Lung (tissue), 12 donors: ENCODE measurements around the gene FRY. TPM values are rescaled to one million over a fixed set of nuclear protein-coding genes. Genes with fewer than 3 reads are reported as not detected.

ENCODE experiments used
- ATAC-seq: fragments of 200-7000 bp; cut with Tn5 transposase; one replicate; pipeline ENCODE4 v1.9.1; 2020; ENCODE audit warnings: moderate number of reproducible peaks; ENCODE audit not compliant: insufficient read depth, low FRiP score
- DNase-seq, 3 donors: peaks; one replicate each; pipeline ENCODE4 v3.0.0-alpha.2; 2013 to 2017
- H3K27ac ChIP-seq, 2 donors: one replicate each; pipeline ENCODE4 v1.5.1; 2013; ENCODE audit warnings: mild to moderate bottlenecking in 2 of 2, moderate library complexity in 2 of 2, control low read depth in 1 of 2, inconsistent platforms in 1 of 2, low read depth in 1 of 2, low read length in 1 of 2
- H3K27me3 ChIP-seq, 3 donors: one replicate each; pipeline ENCODE4 v1.5.1; 2013; ENCODE audit warnings: low read length in 2 of 3; ENCODE audit not compliant: control insufficient read depth in 3 of 3, insufficient read depth in 3 of 3
- H3K36me3 ChIP-seq, 4 donors: one replicate each; pipeline ENCODE4 v1.5.1; 2013; ENCODE audit warnings: low read length in 4 of 4, mild to moderate bottlenecking in 1 of 4, moderate library complexity in 1 of 4; ENCODE audit not compliant: control insufficient read depth in 4 of 4, insufficient read depth in 4 of 4
- H3K4me1 ChIP-seq, 5 donors: one replicate each; pipeline ENCODE4 v1.5.1; 2013; ENCODE audit warnings: low read length in 5 of 5, mild to moderate bottlenecking in 2 of 5, moderate library complexity in 1 of 5; ENCODE audit not compliant: control insufficient read depth in 5 of 5, insufficient read depth in 5 of 5
- H3K4me3 ChIP-seq: one replicate; pipeline ENCODE4 v1.5.1; 2013; ENCODE audit warnings: mild to moderate bottlenecking, control low read depth, moderate library complexity
- H3K9ac ChIP-seq, 2 donors: one replicate each; pipeline ENCODE4 v1.5.1; 2013; ENCODE audit warnings: low read length in 2 of 2, control low read depth in 1 of 2; ENCODE audit not compliant: insufficient read depth in 1 of 2
- H3K9me3 ChIP-seq, 4 donors: one replicate each; pipeline ENCODE4 v1.5.1; 2013; ENCODE audit warnings: low read length in 3 of 4, mild to moderate bottlenecking in 1 of 4, moderate library complexity in 1 of 4; ENCODE audit not compliant: control insufficient read depth in 4 of 4, insufficient read depth in 3 of 4
- CTCF ChIP-seq: IDR thresholded peaks from 2 replicates; pipeline ENCODE4 v1.5.1; 2012; ENCODE audit warnings: mild to moderate bottlenecking; ENCODE audit errors: control extremely low read depth, extremely low read depth
- WGBS, 2 donors: extraction: QIAGEN DNeasy Blood & Tissue Kit; methylation state at CpG; one replicate each; pipeline ENCODE4 v1.1.7; 2013; 5-methylcytosine and 5-hydroxymethylcytosine counted together
- polyA plus RNA-seq, 2 donors: library from polyadenylated mRNA; stranded (reverse); fragments of 200-250 nt; gene quantifications; one replicate each; pipeline ENCODE4 v1.2.1, GENCODE V29; 2013
- total RNA-seq, 2 donors: library from RNA; depleted of rRNA in 1 of 2; stranded (reverse); fragments of >200 nt in 1 of 2; gene quantifications; one replicate each; pipeline ENCODE4 v1.2.1, GENCODE V29; 2014 to 2021
- donor health status: control.
- donor health status: control.
- donor health status: Bipolar disorder and iron deficiency.
- donor health status: healthy.
- donor health status: DM: yes; HTN: yes; CAD: no.

Gene FRY
- total and polyA plus RNA-seq, 4 donors: 7.4 to 79.6 (median 43.9) TPM

DNA sequence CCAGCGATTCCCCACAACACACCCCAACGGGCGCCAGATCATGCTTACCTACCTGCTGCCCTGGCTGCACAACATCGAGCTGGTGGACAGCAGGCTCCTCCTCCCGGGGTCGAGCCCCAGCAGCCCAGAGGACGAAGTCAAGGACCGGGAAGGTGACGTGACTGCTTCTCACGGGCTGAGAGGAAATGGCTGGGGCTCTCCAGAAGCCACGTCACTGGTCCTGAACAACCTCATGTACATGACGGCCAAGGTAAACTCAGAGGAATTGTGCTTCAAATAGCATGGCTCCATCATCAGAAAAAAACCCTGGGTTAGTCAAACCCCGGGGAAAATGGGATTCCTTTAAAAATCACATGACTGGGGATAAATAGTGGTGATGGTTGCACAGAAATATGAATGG lies 177.3 kb downstream of the FRY start:
- no peak for TF ChIP-seq CTCF
- Histone ChIP-seq H3K36me3 (peaks cover 0 to 10% (median 1%) of the 10 kb centered on the region in 4 donors), H3K9ac (no peak overlapping the region), H3K4me3 (no peak overlapping the region), H3K9me3 (peaks cover 0 to 2% (median 0%) of the 10 kb centered on the region in 4 donors), H3K4me1 (peaks cover 0 to 17% (median 6%) of the 10 kb centered on the region in 5 donors), H3K27ac (no peak overlapping the region), H3K27me3 (no peaks in the 10 kb centered on the region)
- WGBS, 2 donors: 92 to 93% methylated on average over 13 of the region's 13 CpGs
- ATAC-seq (no peak), DNase-seq (no peak)

DNA sequence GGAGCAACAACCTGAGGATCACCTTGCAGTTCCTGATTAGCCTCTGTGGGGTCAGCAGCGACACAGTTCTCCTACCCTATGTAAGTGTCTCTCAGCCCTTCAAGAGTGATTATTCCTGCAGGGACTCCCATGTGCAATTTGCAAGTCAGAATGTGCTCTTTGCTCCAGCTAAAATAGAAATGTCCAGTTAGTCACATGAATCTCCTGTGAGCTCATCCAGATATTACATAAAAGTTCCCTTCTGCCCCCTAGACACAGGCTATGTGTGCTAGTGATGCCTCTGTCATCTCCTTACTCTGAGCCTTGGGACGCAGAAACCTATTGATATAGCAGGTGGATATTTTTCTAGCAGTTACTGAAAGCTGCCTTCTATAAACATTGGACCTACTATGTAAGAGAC lies 178.1 kb downstream of the FRY start:
- Histone ChIP-seq H3K4me1 (peaks cover 0 to 17% (median 6%) of the 10 kb centered on the region in 5 donors), H3K27ac (peak overlapping the region in 1 of 2 donors; percentile 69), H3K4me3 (no peak overlapping the region), H3K9me3 (peaks cover 0 to 2% (median 0%) of the 10 kb centered on the region in 4 donors), H3K36me3 (peaks cover 0 to 10% (median 1%) of the 10 kb centered on the region in 4 donors), H3K9ac (no peak overlapping the region), H3K27me3 (no peaks in the 10 kb centered on the region)
- ATAC-seq (no peak), DNase-seq (no peak)
- WGBS, 2 donors: 93 to 96% methylated on average over 2 of the region's 2 CpGs
- no peak for TF ChIP-seq CTCF

GRCh38 chr13:32210101-32210500 lies 178.5 kb downstream of the FRY start:
- no peak overlapping the region for H3K4me3 ChIP-seq
- no peak overlapping the region for H3K9ac ChIP-seq
- peaks cover 0 to 10% (median 1%) of the 10 kb centered on the region in 4 donors for H3K36me3 ChIP-seq
- ATAC-seq (no peak), DNase-seq (no peak)
- peaks cover 0 to 16% (median 6%) of the 10 kb centered on the region in 5 donors for H3K4me1 ChIP-seq
- H3K9me3 ChIP-seq: peaks cover 0 to 2% (median 0%) of the 10 kb centered on the region in 4 donors
- no peak for TF ChIP-seq CTCF
- peak overlapping the region in 1 of 2 donors; percentile 49 for H3K27ac ChIP-seq
- H3K27me3 ChIP-seq: no peaks in the 10 kb centered on the region

DNA sequence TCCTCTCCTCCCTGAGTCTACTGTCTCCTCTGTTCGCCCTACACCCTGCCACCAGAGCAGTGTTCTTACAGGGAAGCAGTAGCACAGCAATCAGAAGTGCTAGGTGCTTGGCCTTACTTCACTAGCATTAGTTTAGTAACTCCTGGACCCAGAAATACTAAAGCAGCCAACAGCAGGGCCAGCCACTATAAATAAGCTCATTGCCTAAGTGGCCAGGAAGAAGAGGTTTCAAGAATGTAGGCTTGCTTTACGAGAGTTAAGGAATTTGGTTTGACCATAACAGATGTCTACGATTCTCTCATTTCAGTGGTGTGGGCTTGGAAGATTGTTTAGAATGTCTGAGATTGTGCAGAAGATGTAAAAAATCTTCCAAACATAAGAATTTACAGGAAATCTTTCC lies 180.2 kb downstream of the FRY start:
- Histone ChIP-seq H3K27ac (peak overlapping the region; percentile 1 to 41), H3K4me1 (peaks cover 0 to 5% (median 3%) of the 10 kb centered on the region in 5 donors), H3K9ac (no peak overlapping the region), H3K27me3 (no peaks in the 10 kb centered on the region), H3K9me3 (peaks cover 0 to 2% (median 0%) of the 10 kb centered on the region in 4 donors), H3K36me3 (peaks cover 0 to 15% (median 1%) of the 10 kb centered on the region in 4 donors), H3K4me3 (no peak overlapping the region)
- DNase-seq (no peak), ATAC-seq (no peak)
- WGBS, 2 donors: 68 to 82% methylated on average over 3 of the region's 3 CpGs
- no peak for TF ChIP-seq CTCF
